ENCODE data around the gene TNPO3.
"Not testable (repeated sequence)": the region's sequence is repeated elsewhere in the genome, so short reads cannot be mapped to it uniquely, and the experiment has no call there.

TNPO3 gene

DNA sequence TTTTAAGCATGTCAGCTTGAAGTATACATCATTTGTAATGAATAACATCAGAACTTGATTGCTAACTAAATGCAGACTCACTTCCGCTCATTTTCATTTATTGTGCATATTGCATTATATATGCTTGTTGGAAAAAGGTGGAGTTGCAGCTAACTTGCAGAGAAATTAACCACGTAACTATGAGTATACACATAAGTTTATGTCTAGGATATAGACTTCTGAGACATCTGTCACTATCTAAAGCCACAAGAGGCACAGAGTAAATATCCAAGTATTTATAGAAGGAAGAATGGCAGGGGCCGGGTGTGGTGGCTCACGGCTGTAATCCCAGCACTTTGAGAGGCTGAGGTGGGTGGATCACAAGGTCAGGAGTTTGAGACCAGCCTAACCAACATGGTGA is 47.3 kb downstream of the TNPO3 start:
- no peak overlapping the region for H3K4me3 ChIP-seq (ENCODE audit: low read depth, low read length)
- DNase-seq (ENCODE audit: low read depth), result no peak
- no peak for TF ChIP-seq CTCF (IDR thresholded peaks at IDR 0.05; ENCODE audit: low read depth, low read length, missing control alignments)

DNA sequence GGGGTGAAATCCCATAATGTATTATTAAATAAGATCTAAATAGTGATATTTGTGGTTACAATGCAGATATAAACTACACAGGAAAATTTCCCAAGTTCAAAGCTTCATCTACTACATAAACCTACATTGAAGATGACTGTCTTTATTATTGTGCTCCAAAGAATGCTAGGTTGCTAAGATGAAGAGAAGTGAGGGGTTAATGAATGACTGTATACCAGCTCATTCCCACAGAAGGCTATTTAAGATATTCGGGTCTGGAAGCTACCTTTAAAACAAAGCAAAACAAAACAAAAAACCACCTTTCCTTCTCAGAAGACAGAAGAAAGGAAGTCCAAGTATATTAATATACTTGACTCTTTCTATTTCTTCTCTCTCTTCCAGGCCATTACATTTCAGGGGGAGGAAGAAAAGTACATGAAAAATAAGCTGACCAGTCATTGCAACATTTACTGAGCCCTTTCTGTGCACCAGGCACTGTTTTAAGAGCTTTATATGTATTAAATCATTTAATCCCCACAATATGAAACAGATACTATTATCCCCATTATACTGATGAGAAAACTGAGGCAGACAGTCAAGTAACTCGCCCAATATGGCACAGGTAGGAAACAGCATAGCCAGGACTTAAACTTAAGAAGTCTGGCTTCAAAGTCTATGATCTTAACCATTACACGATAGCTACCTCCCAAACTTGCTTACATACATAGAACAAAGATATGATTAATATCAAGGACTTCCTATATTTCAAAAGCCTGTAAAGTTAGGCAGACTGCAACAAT is 48.1 kb downstream of the TNPO3 start:
- no peak for TF ChIP-seq CTCF (IDR thresholded peaks at IDR 0.05; ENCODE audit: low read depth, low read length, missing control alignments)
- DNase-seq (ENCODE audit: low read depth), result no peak
- no peak overlapping the region for H3K4me3 ChIP-seq (ENCODE audit: low read depth, low read length)

- DNase-seq (ENCODE audit: low read depth), result no peak
- no peak overlapping the region for H3K4me3 ChIP-seq (ENCODE audit: low read depth, low read length)
Measured at GRCh38 chr7:129005186-129005585, 49.7 kb downstream of the TNPO3 start.

GRCh38 chr7:128997181-128997580 is 57.7 kb downstream of the TNPO3 start:
- no peak for DNase-seq (ENCODE audit: low read depth)
- TF ChIP-seq CTCF (IDR thresholded peaks at IDR 0.05; ENCODE audit: low read depth, low read length, missing control alignments), result no peak
- H3K4me3 ChIP-seq (ENCODE audit: low read depth, low read length), result no peak overlapping the region

More at GRCh38 chr7:129005186-129005585, 49.7 kb downstream of the TNPO3 start:
- TF ChIP-seq CTCF (IDR thresholded peaks at IDR 0.05; ENCODE audit: low read depth, low read length, missing control alignments), result no peak

- not testable (repeated sequence) for H3K4me3 ChIP-seq (ENCODE audit: low read depth, low read length); DNase-seq (ENCODE audit: low read depth)
Measured at GRCh38 chr7:128994560-128994959, 60.4 kb downstream of the TNPO3 start.

DNA sequence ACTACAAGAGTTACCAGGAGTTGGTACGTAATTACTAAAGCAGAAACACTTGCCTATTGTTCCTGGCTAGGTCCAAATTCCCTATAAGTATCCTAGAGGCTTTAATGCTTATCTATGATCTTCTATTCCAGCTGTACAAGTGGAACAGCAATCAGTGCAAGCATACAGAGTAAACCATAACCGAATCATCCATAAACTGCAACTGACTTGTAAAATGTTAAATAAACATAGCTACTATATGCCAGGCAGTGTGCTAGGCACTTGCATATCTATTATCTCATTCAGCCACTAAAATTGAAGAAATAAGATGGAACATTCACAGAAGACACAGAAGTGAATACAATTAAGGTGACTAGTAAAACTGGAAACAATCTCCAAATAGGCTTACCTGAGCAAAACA is 61.5 kb downstream of the TNPO3 start:
- TF ChIP-seq CTCF (IDR thresholded peaks at IDR 0.05; ENCODE audit: low read depth, low read length, missing control alignments), result no peak
- H3K4me3 ChIP-seq (ENCODE audit: low read depth, low read length), result no peak overlapping the region
- no peak for DNase-seq (ENCODE audit: low read depth)

DNA sequence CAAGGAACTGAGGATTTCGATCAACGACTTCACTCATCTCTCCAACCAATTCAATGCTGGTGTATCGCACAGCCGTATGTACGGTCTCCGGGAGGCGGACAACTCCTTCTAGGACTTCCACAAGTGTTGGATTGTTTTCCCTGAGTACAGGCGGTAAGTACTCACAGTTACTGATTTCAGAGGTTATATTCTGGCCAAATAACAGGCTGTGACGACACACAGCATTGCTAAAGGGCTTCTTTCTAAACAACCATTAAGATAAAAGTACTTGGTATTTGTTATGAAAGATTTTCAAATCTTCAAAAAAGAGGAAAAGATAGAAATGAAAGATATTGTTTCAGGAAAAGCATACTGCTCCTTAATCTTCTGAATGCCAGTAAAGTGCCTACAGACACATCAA is 65.0 kb downstream of the TNPO3 start:
- no peak for TF ChIP-seq CTCF (IDR thresholded peaks at IDR 0.05; ENCODE audit: low read depth, low read length, missing control alignments)

More for the DNA sequence above, 65.0 kb downstream of the TNPO3 start:
- DNase-seq (ENCODE audit: low read depth), result no peak
- H3K4me3 ChIP-seq (ENCODE audit: low read depth, low read length), result no peak overlapping the region
